GM18498 (cell line): ENCODE data around the gene FBLN2.
A peak's percentile ranks its signal among the peaks of the same experiment; 100 is the strongest.

Experiments used
- ATAC-seq: cut with Tn5 transposase; IDR thresholded peaks from one replicate; pipeline ENCODE4 v1.9.1; 2021; ENCODE audit warnings: mild to moderate bottlenecking, moderate library complexity; ENCODE audit not compliant: unreplicated experiment

Gene FBLN2

GRCh38 chr3:13638927-13639326 is 90.0 kb downstream of the FBLN2 start:
- ATAC-seq = no peak

GRCh38 chr3:13642597-13642996 is 93.7 kb downstream of the FBLN2 start:
- ATAC-seq = no peak

GRCh38 chr3:13644341-13645117 is 95.6 kb downstream of the FBLN2 start:
- no peak for ATAC-seq

- no peak for ATAC-seq
Observed at GRCh38 chr3:13645801-13646637, 97.1 kb downstream of the FBLN2 start.

GRCh38 chr3:13647298-13648059 is 98.6 kb downstream of the FBLN2 start:
- ATAC-seq = no peak

- ATAC-seq = peak; percentile 64
Observed at GRCh38 chr3:13648060-13649001, 99.4 kb downstream of the FBLN2 start.

GRCh38 chr3:13650210-13651056 is 101.5 kb downstream of the FBLN2 start:
- peak; percentile 55 for ATAC-seq

- ATAC-seq = no peak
Observed at GRCh38 chr3:13651057-13651400, 102.1 kb downstream of the FBLN2 start.

GRCh38 chr3:13651775-13652428 is 103.0 kb downstream of the FBLN2 start:
- no peak for ATAC-seq

GRCh38 chr3:13652728-13653127 is 103.8 kb downstream of the FBLN2 start:
- ATAC-seq = no peak

- ATAC-seq = no peak
Observed at GRCh38 chr3:13653631-13654279, 104.8 kb downstream of the FBLN2 start.

- no peak for ATAC-seq
Observed at GRCh38 chr3:13654330-13655060, 105.6 kb downstream of the FBLN2 start.

- no peak for ATAC-seq
Observed at GRCh38 chr3:13655061-13655913, 106.4 kb downstream of the FBLN2 start.

GRCh38 chr3:13656584-13657301 is 107.8 kb downstream of the FBLN2 start:
- no peak for ATAC-seq

GRCh38 chr3:13657660-13658435 is 108.9 kb downstream of the FBLN2 start:
- peak; percentile 80 for ATAC-seq
